WTC11 (cell line): ENCODE measurements around the gene UTF1. TPM values are rescaled to one million over a fixed set of nuclear protein-coding genes. Genes with fewer than 3 reads are reported as not detected.
"Not testable (repeated sequence)": the region's sequence is repeated elsewhere in the genome, so short reads cannot be mapped to it uniquely, and the experiment has no call there.

ENCODE experiments used
- ATAC-seq: fragments of 200-7000 bp; cut with Tn5 transposase; 2 replicates; pipeline ENCODE4 v1.10.0; 2021; ENCODE audit warnings: mild to moderate bottlenecking, moderate library complexity
- CTCF ChIA-PET: fragments of 300-600 bp; sonication (Branson Sonifier 250); formaldehyde crosslinking; loops from one replicate; lab custom pipeline; 2021; ENCODE audit warnings: antibody characterized with exemption; lab: Charles Lee
- POLR2A ChIA-PET: fragments of 350-600 bp; sonication (Branson Sonifier 250); formaldehyde crosslinking; loops from one replicate; lab custom pipeline; 2021; ENCODE audit warnings: antibody characterized with exemption; lab: Charles Lee
- DNase-seq: peaks from one replicate; pipeline ENCODE4 v3.0.0; 2021; ENCODE audit warnings: low spot score
- H3K27ac Mint-ChIP-seq: 2 replicates; pipeline ENCODE4 v1.8.0; 2021; ENCODE audit warnings: mixed read lengths
- H3K27me3 Mint-ChIP-seq: 2 replicates; pipeline ENCODE4 v1.8.0; 2021; ENCODE audit warnings: low read depth, mild to moderate bottlenecking, moderate library complexity, mixed read lengths
- H3K36me3 Mint-ChIP-seq: 2 replicates; pipeline ENCODE4 v1.8.0; 2021; ENCODE audit warnings: mixed read lengths
- H3K4me1 Mint-ChIP-seq: 2 replicates; pipeline ENCODE4 v1.8.0; 2022; ENCODE audit warnings: mixed read lengths
- H3K4me3 Mint-ChIP-seq: 2 replicates; pipeline ENCODE4 v1.8.0; 2021; ENCODE audit warnings: mild to moderate bottlenecking, moderate library complexity, mixed read lengths
- H3K9me3 Mint-ChIP-seq: 2 replicates; pipeline ENCODE4 v1.8.0; 2021; ENCODE audit warnings: mixed read lengths
- ATF3 ChIP-seq: sonication (generic); formaldehyde crosslinking; conservative IDR thresholded peaks from 2 replicates; pipeline ENCODE4 v1.8.1; 2022; ENCODE audit warnings: mild to moderate bottlenecking, missing genetic modification reagents
- CBFB ChIP-seq: sonication (generic); formaldehyde crosslinking; IDR thresholded peaks from 2 replicates; pipeline ENCODE4 v1.8.1; 2022; ENCODE audit warnings: mild to moderate bottlenecking, low read depth, missing genetic modification reagents
- GRHL2 ChIP-seq: fragments of 250-450 bp; sonication (Bioruptor Pico); IDR thresholded peaks from 2 replicates; pipeline ENCODE4 v1.8.0; 2022; ENCODE audit warnings: mild to moderate bottlenecking, moderate library complexity; ENCODE audit not compliant: insufficient replicate concordance, severe bottlenecking
- KAT7 ChIP-seq: sonication (generic); formaldehyde crosslinking; IDR thresholded peaks from 2 replicates; pipeline ENCODE4 v1.8.1; 2023; ENCODE audit warnings: missing genetic modification reagents, mild to moderate bottlenecking, borderline replicate concordance
- MLX ChIP-seq: sonication (generic); formaldehyde crosslinking; IDR thresholded peaks from 2 replicates; pipeline ENCODE4 v1.8.1; 2023; ENCODE audit warnings: mild to moderate bottlenecking, missing genetic modification reagents, moderate library complexity
- MXD4 ChIP-seq: fragments of 250-450 bp; sonication (Bioruptor Pico); IDR thresholded peaks from 2 replicates; pipeline ENCODE4 v1.8.0; 2021; ENCODE audit warnings: mild to moderate bottlenecking, moderate library complexity, borderline replicate concordance
- PRRX2 ChIP-seq: fragments of 250-450 bp; sonication (Bioruptor Pico); IDR thresholded peaks from 2 replicates; pipeline ENCODE4 v1.8.0; 2021; ENCODE audit warnings: mild to moderate bottlenecking
- RELA ChIP-seq: sonication (generic); formaldehyde crosslinking; IDR thresholded peaks from 2 replicates; pipeline ENCODE4 v1.8.1; 2022; ENCODE audit warnings: missing genetic modification reagents, mild to moderate bottlenecking, borderline replicate concordance
- SMAD4 ChIP-seq: sonication (generic); formaldehyde crosslinking; IDR thresholded peaks from 2 replicates; pipeline ENCODE4 v1.8.0; 2022; ENCODE audit warnings: mild to moderate bottlenecking, missing genetic modification reagents
- STAT6 ChIP-seq: sonication (generic); formaldehyde crosslinking; conservative IDR thresholded peaks from 2 replicates; pipeline ENCODE4 v1.8.1; 2023; ENCODE audit warnings: mild to moderate bottlenecking, low read depth, missing genetic modification reagents, moderate library complexity
- TEAD1 ChIP-seq: sonication (generic); formaldehyde crosslinking; IDR thresholded peaks from 2 replicates; pipeline ENCODE4 v1.8.0; 2022; ENCODE audit warnings: mild to moderate bottlenecking, missing genetic modification reagents
- TEAD4 ChIP-seq: sonication (generic); formaldehyde crosslinking; IDR thresholded peaks from 2 replicates; pipeline ENCODE4 v1.8.0; 2022; ENCODE audit warnings: mild to moderate bottlenecking, missing genetic modification reagents
- ZBTB21 ChIP-seq: sonication (generic); formaldehyde crosslinking; IDR thresholded peaks from 2 replicates; pipeline ENCODE4 v1.8.1; 2023; ENCODE audit warnings: mild to moderate bottlenecking, missing genetic modification reagents, borderline replicate concordance
- ZNF121 ChIP-seq: sonication (generic); formaldehyde crosslinking; IDR thresholded peaks from 2 replicates; pipeline ENCODE4 v1.8.0; 2023; ENCODE audit warnings: missing genetic modification reagents
- ZNF671 ChIP-seq: fragments of 250-450 bp; sonication (Bioruptor Pico); IDR thresholded peaks from 2 replicates; pipeline ENCODE4 v1.8.0; 2021; ENCODE audit warnings: mild to moderate bottlenecking
- ZSCAN18 ChIP-seq: fragments of 250-450 bp; sonication (Bioruptor Pico); IDR thresholded peaks from 2 replicates; pipeline ENCODE4 v2.1.2; 2022; ENCODE audit warnings: mild to moderate bottlenecking, moderate library complexity
- total RNA-seq: library from RNA; stranded (reverse); gene quantifications from 3 replicates; pipeline ENCODE4 v1.2.3, GENCODE V29; 2021
- TF ChIP-seq, protein P1 (sequence below): fragments of 200-600 bp; IDR thresholded peaks from 2 replicates; pipeline ENCODE4 v1.8.0; 2022; ENCODE audit warnings: antibody characterized with exemption
- TF ChIP-seq, protein P2 (sequence below): sonication (generic); formaldehyde crosslinking; IDR thresholded peaks from 2 replicates; pipeline ENCODE4 v1.8.0; 2023; ENCODE audit warnings: mild to moderate bottlenecking, missing genetic modification reagents

The UTF1 gene
- total RNA-seq, 1 experiment from 2014 or later, result 196 TPM

DNA sequence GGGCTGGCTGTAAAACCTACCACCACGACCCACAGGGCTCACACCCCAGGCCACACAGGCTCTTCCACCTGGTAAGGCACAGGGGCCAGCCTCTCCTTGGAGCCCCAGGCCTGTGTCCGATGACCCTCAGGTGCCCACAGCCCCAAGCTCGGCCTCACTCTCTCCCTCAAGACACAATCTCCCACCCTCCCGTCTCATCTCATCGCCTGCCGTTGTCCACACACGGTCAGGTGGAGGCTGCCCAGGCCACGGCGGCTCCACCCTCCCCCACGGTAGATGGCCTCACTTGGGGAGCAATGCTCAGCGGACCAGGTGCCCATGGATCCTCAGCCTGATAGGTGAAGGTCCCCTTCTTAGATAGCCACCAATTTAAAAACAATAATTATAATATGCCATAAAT lies 8.7 kb upstream of the UTF1 start (continued):
- TF ChIP-seq, protein P1, sequence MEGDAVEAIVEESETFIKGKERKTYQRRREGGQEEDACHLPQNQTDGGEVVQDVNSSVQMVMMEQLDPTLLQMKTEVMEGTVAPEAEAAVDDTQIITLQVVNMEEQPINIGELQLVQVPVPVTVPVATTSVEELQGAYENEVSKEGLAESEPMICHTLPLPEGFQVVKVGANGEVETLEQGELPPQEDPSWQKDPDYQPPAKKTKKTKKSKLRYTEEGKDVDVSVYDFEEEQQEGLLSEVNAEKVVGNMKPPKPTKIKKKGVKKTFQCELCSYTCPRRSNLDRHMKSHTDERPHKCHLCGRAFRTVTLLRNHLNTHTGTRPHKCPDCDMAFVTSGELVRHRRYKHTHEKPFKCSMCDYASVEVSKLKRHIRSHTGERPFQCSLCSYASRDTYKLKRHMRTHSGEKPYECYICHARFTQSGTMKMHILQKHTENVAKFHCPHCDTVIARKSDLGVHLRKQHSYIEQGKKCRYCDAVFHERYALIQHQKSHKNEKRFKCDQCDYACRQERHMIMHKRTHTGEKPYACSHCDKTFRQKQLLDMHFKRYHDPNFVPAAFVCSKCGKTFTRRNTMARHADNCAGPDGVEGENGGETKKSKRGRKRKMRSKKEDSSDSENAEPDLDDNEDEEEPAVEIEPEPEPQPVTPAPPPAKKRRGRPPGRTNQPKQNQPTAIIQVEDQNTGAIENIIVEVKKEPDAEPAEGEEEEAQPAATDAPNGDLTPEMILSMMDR, result no peak
- no peak for TF ChIP-seq GRHL2 (CRISPR knock-in tag)
- TF ChIP-seq MXD4, result no peak
- TF ChIP-seq PRRX2 (CRISPR knock-in tag), result no peak
- TF ChIP-seq SMAD4 (CRISPR knock-in tag), result no peak
- TF ChIP-seq CBFB (CRISPR knock-in tag), result no peak
- TF ChIP-seq ZSCAN18 (CRISPR knock-in tag), result no peak

GRCh38 chr10:133221756-133222155 lies 8.3 kb upstream of the UTF1 start:
- H3K36me3 Mint-ChIP-seq, H3K9me3 Mint-ChIP-seq, DNase-seq, H3K27me3 Mint-ChIP-seq, ATAC-seq, H3K27ac Mint-ChIP-seq, CTCF ChIA-PET, H3K4me3 Mint-ChIP-seq, POLR2A ChIA-PET: not testable (repeated sequence)
- peaks cover 26% of the 10 kb centered on the region for H3K4me1 Mint-ChIP-seq

DNA sequence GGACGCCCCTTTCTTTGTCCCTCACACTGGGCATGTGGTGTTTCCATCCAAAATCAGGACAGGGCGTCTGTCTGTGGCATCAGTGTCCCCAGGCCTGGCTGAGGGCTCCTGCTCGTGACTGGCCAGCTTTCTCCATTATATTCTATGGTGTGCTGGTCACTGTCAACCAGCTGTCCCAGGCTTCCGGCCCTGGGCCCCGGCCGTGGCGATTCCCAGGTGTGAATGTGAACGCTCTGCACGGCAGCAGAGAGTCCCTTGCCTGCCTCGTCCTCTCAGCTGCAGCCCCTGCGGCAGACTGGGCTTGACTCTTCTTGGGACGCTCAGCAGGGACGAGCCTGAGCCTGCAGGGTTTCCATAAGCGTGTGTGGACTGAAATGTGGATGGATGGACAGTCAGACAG lies 5.9 kb upstream of the UTF1 start:
- Mint-ChIP-seq H3K9me3 (no peaks in the 10 kb centered on the region), H3K4me1 (peaks cover 31% of the 10 kb centered on the region), H3K36me3 (peaks cover 2% of the 10 kb centered on the region; the same call in 1 of the 2 replicates), H3K4me3 (no peak overlapping the region), H3K27me3 (peaks cover 12% of the 10 kb centered on the region), H3K27ac (no peak overlapping the region)
- TF ChIP-seq TEAD1 (CRISPR knock-in tag) (no peak), STAT6 (CRISPR knock-in tag) (no peak)
- ChIA-PET CTCF (interaction anchor here (1.1 kb wide), 1 partner anchor 23 kb away, joined by 3 read pairs; no protein-coding TSS in a partner anchor), POLR2A (no interaction called here)
- ATAC-seq (no peak), DNase-seq (no peak)

DNA sequence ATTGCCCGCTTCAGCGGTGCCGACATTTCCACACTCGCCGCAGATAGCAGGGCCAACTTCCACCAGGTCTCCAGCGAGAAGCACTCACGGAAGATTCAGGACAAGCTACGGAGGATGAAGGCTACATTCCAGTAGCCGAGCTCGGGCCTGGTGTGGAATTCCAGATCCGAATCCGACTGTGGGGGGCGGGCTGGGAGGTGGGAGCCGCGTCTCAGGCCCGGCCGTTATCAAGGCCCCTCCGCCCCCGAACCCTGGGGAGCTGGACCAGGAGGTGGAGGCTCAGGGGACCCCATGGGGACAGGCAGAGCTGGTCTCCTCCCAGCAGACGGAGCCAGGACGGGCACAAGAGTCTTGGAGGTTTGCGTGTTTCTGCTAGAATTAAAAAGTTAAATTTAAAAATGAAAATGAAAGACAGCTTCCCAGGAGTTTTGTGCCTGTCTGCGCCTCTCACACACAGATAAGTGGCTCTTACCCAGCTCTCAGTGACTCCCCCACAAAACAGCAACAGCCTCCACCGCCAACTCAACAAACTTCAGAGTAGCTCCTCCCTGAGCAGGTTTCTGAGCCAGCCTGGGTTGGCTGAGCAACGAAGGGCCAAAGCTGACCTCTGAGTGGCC lies 5.2 kb upstream of the UTF1 start:
- POLR2A ChIA-PET, result no interaction called here
- CTCF ChIA-PET, result interaction anchor here (1.1 kb wide), 1 partner anchor 22 kb away, joined by 3 read pairs; no protein-coding TSS in a partner anchor
- Mint-ChIP-seq H3K4me3 (no peak overlapping the region), H3K4me1 (peaks cover 34% of the 10 kb centered on the region), H3K36me3 (peaks cover 2% of the 10 kb centered on the region; the same call in 1 of the 2 replicates), H3K27ac (peak overlapping the region; percentile 68), H3K9me3 (no peaks in the 10 kb centered on the region), H3K27me3 (peaks cover 18% of the 10 kb centered on the region)
- DNase-seq (no peak), ATAC-seq (no peak)
- TF ChIP-seq ZSCAN18 (CRISPR knock-in tag) (no peak), ATF3 (no peak), SMAD4 (CRISPR knock-in tag) (no peak), KAT7 (CRISPR knock-in tag) (no peak), ZNF671 (CRISPR knock-in tag) (no peak), ZNF121 (no peak), TEAD4 (CRISPR knock-in tag) (no peak), MLX (CRISPR knock-in tag) (no peak), ZBTB21 (no peak), RELA (no peak)
- TF ChIP-seq, protein P2, sequence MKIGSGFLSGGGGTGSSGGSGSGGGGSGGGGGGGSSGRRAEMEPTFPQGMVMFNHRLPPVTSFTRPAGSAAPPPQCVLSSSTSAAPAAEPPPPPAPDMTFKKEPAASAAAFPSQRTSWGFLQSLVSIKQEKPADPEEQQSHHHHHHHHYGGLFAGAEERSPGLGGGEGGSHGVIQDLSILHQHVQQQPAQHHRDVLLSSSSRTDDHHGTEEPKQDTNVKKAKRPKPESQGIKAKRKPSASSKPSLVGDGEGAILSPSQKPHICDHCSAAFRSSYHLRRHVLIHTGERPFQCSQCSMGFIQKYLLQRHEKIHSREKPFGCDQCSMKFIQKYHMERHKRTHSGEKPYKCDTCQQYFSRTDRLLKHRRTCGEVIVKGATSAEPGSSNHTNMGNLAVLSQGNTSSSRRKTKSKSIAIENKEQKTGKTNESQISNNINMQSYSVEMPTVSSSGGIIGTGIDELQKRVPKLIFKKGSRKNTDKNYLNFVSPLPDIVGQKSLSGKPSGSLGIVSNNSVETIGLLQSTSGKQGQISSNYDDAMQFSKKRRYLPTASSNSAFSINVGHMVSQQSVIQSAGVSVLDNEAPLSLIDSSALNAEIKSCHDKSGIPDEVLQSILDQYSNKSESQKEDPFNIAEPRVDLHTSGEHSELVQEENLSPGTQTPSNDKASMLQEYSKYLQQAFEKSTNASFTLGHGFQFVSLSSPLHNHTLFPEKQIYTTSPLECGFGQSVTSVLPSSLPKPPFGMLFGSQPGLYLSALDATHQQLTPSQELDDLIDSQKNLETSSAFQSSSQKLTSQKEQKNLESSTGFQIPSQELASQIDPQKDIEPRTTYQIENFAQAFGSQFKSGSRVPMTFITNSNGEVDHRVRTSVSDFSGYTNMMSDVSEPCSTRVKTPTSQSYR (CRISPR knock-in tag), result no peak
